Muscle layer of colon (tissue), 2 donors: Measurements from ENCODE around the gene JSRP1.

Source experiments
- H3K27ac ChIP-seq: one replicate; pipeline ENCODE4 v1.7.0; 2013; ENCODE audit warnings: low read depth, mild to moderate bottlenecking, low read length, moderate library complexity
- H3K27me3 ChIP-seq, 2 donors: one replicate each; pipeline ENCODE4 v1.7.0; 2013; ENCODE audit warnings: low read length in 2 of 2, mild to moderate bottlenecking in 2 of 2; ENCODE audit not compliant: insufficient read depth in 2 of 2, control insufficient read depth in 1 of 2
- H3K36me3 ChIP-seq: one replicate; pipeline ENCODE4 v1.7.0; 2013; ENCODE audit warnings: mild to moderate bottlenecking, low read length; ENCODE audit not compliant: insufficient read depth
- H3K4me1 ChIP-seq: one replicate; pipeline ENCODE4 v1.7.0; 2013; ENCODE audit warnings: mild to moderate bottlenecking, low read length; ENCODE audit not compliant: insufficient read depth
- H3K4me3 ChIP-seq, 2 donors: one replicate each; pipeline ENCODE4 v1.7.0; 2013; ENCODE audit warnings: low read length in 2 of 2, low read depth in 1 of 2, mild to moderate bottlenecking in 1 of 2, moderate library complexity in 1 of 2
- H3K9ac ChIP-seq: one replicate; pipeline ENCODE4 v1.7.0; 2013; ENCODE audit warnings: low read length
- H3K9me3 ChIP-seq: one replicate; pipeline ENCODE4 v1.7.0; 2013; ENCODE audit warnings: mild to moderate bottlenecking, low read length
- donor health status: abdominal sarcoma.
- donor health status: Adenocarcinoma of cecum.

The JSRP1 gene

GRCh38 chr19:2225415-2226050, 30.7 kb downstream of the JSRP1 start:
- no peak overlapping the region for H3K27ac ChIP-seq
- H3K36me3 ChIP-seq: peaks cover 26% of the 10 kb centered on the region
- no peak overlapping the region for H3K9ac ChIP-seq
- H3K27me3 ChIP-seq: no peaks in the 10 kb centered on the region
- no peaks in the 10 kb centered on the region for H3K4me1 ChIP-seq
- H3K4me3 ChIP-seq: no peak overlapping the region
- H3K9me3 ChIP-seq: no peaks in the 10 kb centered on the region

GRCh38 chr19:2224754-2225349, 31.4 kb downstream of the JSRP1 start:
- no peak overlapping the region for H3K27ac ChIP-seq
- H3K36me3 ChIP-seq: peaks cover 27% of the 10 kb centered on the region
- no peaks in the 10 kb centered on the region for H3K9me3 ChIP-seq
- no peaks in the 10 kb centered on the region for H3K27me3 ChIP-seq
- H3K4me3 ChIP-seq: no peak overlapping the region
- no peaks in the 10 kb centered on the region for H3K4me1 ChIP-seq
- H3K9ac ChIP-seq: no peak overlapping the region

DNA sequence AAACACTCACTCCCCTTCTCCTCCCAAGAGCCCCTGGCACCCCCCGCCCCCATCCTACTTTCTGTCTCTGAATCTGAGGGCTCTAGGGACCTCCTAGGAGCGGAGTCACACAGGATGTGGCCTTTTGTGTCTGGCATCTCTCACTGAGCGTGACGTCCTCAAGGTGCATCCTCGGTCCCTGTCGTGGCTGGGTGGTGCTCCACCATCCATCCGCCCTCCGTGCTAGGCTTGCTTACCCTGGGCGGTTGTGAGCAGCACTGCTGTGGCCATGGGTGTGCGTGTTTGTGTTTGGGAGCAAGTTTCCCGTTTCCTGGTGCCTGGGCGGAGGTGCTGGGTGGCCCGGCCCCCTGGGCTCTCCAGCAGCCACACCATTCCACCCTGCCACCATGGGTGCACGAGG, 32.3 kb downstream of the JSRP1 start:
- peaks cover 31% of the 10 kb centered on the region for H3K36me3 ChIP-seq
- no peak overlapping the region for H3K9ac ChIP-seq
- no peak overlapping the region for H3K4me3 ChIP-seq
- no peak overlapping the region for H3K27ac ChIP-seq
- no peaks in the 10 kb centered on the region for H3K9me3 ChIP-seq
- no peaks in the 10 kb centered on the region for H3K4me1 ChIP-seq
- H3K27me3 ChIP-seq: no peaks in the 10 kb centered on the region

DNA sequence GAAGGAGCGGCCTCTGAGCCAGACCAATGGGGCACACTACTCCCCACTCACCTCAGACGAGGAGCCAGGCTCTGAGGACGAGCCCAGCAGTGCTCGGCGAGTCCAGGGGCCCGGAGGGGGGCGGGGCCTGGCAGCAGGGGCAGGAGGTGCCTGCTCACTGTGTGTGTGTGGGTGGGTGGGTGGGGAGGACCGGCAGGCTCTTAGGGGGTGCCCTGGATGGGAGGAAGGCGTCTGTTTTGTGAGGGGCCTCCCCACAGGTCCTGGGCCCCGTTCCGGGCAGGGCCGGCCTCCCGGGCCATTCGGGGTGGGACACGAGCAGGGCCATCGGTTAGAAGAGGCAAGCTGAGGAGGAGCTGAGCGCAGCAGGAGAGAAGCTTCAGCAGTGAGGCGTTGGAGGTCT, 32.8 kb downstream of the JSRP1 start:
- Histone ChIP-seq H3K36me3 (peaks cover 31% of the 10 kb centered on the region), H3K27ac (no peak overlapping the region)

DNA sequence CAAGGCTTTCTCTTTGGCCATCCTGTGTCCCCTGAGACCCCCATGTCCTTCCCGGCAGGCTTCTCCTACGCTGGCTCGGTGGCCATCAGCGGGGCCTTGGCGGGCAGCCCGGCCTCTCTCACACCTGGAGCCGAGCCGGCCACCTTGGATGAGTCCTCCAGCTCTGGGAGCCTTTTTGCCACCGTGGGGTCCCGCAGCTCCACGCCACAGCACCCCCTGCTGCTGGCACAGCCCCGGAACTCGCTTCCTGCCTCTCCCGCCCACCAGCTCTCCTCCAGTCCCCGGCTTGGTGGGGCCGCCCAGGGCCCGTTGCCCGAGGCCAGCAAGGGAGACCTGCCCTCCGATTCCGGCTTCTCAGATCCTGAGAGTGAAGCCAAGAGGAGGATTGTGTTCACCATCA, 34.3 kb downstream of the JSRP1 start:
- no peak overlapping the region for H3K27ac ChIP-seq
- peaks cover 31% of the 10 kb centered on the region for H3K36me3 ChIP-seq

More for the DNA sequence above, 32.8 kb downstream of the JSRP1 start:
- Histone ChIP-seq H3K4me3 (no peak overlapping the region), H3K9ac (no peak overlapping the region), H3K9me3 (no peaks in the 10 kb centered on the region), H3K4me1 (no peaks in the 10 kb centered on the region), H3K27me3 (no peaks in the 10 kb centered on the region)

DNA sequence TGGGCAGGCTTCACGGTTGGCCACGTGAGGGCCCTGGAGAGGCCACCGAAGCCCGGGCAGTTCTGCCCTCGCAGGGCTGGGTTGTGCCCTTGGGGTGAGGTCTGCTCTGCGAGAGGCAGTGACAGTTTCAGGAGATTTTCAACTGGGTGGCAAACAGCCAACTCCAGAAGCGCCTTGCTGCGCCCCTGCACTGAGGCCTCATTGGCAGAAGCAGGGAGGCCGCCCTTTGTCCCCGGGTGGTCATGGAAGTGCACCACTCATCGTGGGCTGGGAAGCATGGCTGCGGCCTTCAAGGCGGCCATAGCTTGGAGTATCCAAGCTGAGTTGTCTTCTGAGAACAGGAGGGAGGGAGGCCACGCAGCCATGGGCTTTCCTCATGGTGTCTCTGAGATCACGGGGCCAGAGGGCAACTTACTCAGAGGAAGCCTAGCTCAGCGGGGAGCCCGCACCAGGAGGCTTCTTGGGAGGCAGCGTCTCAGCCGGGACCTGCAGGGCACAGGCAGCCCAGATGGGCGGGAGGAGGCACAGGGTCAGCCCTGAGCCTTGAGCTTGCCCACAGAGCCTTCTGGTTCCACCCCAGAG, 34.9 kb downstream of the JSRP1 start:
- no peaks in the 10 kb centered on the region for H3K4me1 ChIP-seq
- no peak overlapping the region for H3K4me3 ChIP-seq
- peaks cover 31% of the 10 kb centered on the region for H3K36me3 ChIP-seq
- no peak overlapping the region for H3K27ac ChIP-seq
- no peaks in the 10 kb centered on the region for H3K9me3 ChIP-seq
- no peaks in the 10 kb centered on the region for H3K27me3 ChIP-seq
- H3K9ac ChIP-seq: no peak overlapping the region

More for the DNA sequence above, 34.3 kb downstream of the JSRP1 start:
- Histone ChIP-seq H3K4me3 (no peak overlapping the region), H3K4me1 (no peaks in the 10 kb centered on the region), H3K9ac (no peak overlapping the region), H3K27me3 (no peaks in the 10 kb centered on the region), H3K9me3 (no peaks in the 10 kb centered on the region)

- no peaks in the 10 kb centered on the region for H3K4me1 ChIP-seq
- peaks cover 31% of the 10 kb centered on the region for H3K36me3 ChIP-seq
Measured at GRCh38 chr19:2219726-2220125, 36.5 kb downstream of the JSRP1 start.

GRCh38 chr19:2217591-2217990, 38.6 kb downstream of the JSRP1 start:
- Histone ChIP-seq H3K27me3 (no peaks in the 10 kb centered on the region), H3K4me1 (no peaks in the 10 kb centered on the region), H3K4me3 (no peak overlapping the region), H3K27ac (no peak overlapping the region), H3K36me3 (peaks cover 39% of the 10 kb centered on the region), H3K9me3 (no peaks in the 10 kb centered on the region), H3K9ac (no peak overlapping the region)

More at GRCh38 chr19:2219726-2220125, 36.5 kb downstream of the JSRP1 start:
- H3K4me3 ChIP-seq: no peak overlapping the region
- H3K9me3 ChIP-seq: no peaks in the 10 kb centered on the region
- H3K27me3 ChIP-seq: no peaks in the 10 kb centered on the region
- no peak overlapping the region for H3K9ac ChIP-seq
- H3K27ac ChIP-seq: no peak overlapping the region

DNA sequence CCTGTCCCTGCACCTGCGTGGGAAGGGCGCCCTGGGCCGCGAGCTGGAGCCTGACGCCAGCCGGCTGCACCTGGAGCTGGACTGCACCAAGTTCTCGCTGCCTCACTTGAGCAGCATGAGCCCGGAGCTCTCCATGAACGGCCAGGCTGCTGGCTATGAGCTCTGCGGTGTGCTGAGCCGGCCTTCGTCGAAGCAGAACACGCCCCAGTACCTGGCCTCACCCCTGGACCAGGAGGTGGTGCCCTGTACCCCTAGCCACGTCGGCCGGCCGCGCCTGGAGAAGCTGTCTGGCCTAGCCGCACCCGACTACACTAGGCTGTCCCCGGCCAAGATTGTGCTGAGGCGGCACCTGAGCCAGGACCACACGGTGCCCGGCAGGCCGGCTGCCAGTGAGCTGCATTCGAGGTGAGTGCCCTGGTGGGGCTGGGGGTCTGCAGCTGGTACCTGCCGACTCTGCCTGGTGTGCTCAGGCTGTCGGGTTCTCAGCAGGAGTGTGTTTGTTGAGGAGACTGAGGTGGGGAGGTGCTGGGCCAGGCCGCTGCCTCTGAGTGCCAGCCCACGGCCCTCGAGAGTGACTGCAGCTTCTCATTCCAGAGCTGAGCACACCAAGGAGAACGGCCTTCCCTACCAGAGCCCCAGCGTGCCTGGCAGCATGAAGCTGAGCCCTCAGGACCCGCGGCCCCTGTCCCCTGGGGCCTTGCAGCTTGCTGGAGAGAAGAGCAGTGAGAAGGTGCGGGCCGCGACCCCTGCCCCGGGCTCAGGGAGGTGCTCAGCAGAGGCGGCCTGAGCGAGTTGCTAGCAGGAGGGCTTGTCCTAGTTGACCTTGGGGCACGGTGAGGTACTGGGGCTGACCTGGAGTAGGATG, 39.6 kb downstream of the JSRP1 start:
- Histone ChIP-seq H3K27me3 (no peaks in the 10 kb centered on the region), H3K27ac (no peak overlapping the region), H3K4me1 (no peaks in the 10 kb centered on the region), H3K9ac (no peak overlapping the region), H3K9me3 (no peaks in the 10 kb centered on the region), H3K4me3 (no peak overlapping the region), H3K36me3 (peaks cover 49% of the 10 kb centered on the region)

- Histone ChIP-seq H3K27ac (no peak overlapping the region), H3K4me1 (no peaks in the 10 kb centered on the region), H3K9me3 (no peaks in the 10 kb centered on the region), H3K36me3 (peaks cover 53% of the 10 kb centered on the region), H3K4me3 (no peak overlapping the region), H3K27me3 (no peaks in the 10 kb centered on the region), H3K9ac (no peak overlapping the region)
Measured at GRCh38 chr19:2215281-2215751, 40.9 kb downstream of the JSRP1 start.

DNA sequence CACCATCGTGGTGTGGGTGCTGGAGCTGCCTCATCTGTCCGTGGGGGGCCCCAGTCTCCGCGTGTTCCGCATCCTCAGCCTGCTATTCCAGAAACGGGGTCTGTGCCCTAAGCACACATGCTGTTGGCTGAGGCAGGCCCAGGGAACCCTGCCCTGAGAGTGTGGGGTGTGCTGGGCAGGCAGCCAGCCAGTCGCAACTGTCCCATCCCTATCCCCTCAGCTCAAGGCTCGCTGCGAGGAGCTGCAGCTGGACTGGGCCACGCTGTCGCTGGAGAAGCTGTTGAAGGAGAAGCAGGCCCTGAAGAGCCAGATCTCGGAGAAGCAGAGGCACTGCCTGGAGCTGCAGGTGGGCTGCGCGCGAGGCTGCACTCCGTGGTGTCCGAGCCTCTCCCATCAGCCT, 42.0 kb downstream of the JSRP1 start:
- Histone ChIP-seq H3K4me1 (no peaks in the 10 kb centered on the region), H3K27ac (no peak overlapping the region), H3K4me3 (no peak overlapping the region), H3K36me3 (peaks cover 45% of the 10 kb centered on the region), H3K9me3 (no peaks in the 10 kb centered on the region), H3K9ac (no peak overlapping the region), H3K27me3 (no peaks in the 10 kb centered on the region)
